KMS-11 (cell line): ENCODE results near the gene TMEM179.

ENCODE experiments used
- H2AFZ ChIP-seq: fragments of 200-600 bp; sonication (generic); 2 replicates; pipeline ENCODE4 v1.6.1; 2016; ENCODE audit warnings: antibody characterized with exemption, mixed run types, low read depth
- H3K27ac ChIP-seq: fragments of 200-600 bp; sonication (generic); 2 replicates; pipeline ENCODE4 v1.6.1; 2016; ENCODE audit warnings: mild to moderate bottlenecking, mixed run types
- H3K27me3 ChIP-seq: fragments of 200-600 bp; sonication (generic); 2 replicates; pipeline ENCODE4 v1.6.1; 2017; ENCODE audit warnings: mild to moderate bottlenecking, low read depth, mixed run types, moderate library complexity; ENCODE audit not compliant: insufficient read depth
- H3K36me3 ChIP-seq: fragments of 200-600 bp; sonication (generic); 2 replicates; pipeline ENCODE4 v1.6.1; 2017; ENCODE audit warnings: mild to moderate bottlenecking, mixed run types; ENCODE audit not compliant: insufficient read depth
- H3K4me1 ChIP-seq: fragments of 200-600 bp; sonication (generic); 2 replicates; pipeline ENCODE4 v1.6.1; 2016; ENCODE audit warnings: mild to moderate bottlenecking, low read depth, mixed run types; ENCODE audit not compliant: poor library complexity, severe bottlenecking
- H3K4me2 ChIP-seq: fragments of 200-600 bp; sonication (generic); 2 replicates; pipeline ENCODE4 v1.7.0; 2016; ENCODE audit warnings: mild to moderate bottlenecking, mixed run types
- H3K4me3 ChIP-seq: fragments of 200-600 bp; sonication (generic); IDR thresholded peaks from 2 replicates; pipeline ENCODE4 v1.6.1; 2017; ENCODE audit warnings: low read depth, low read length, mixed read lengths; ENCODE audit not compliant: insufficient read depth
- H3K79me2 ChIP-seq: fragments of 200-600 bp; sonication (generic); 2 replicates; pipeline ENCODE4 v1.6.1; 2016; ENCODE audit warnings: low read depth, mixed run types; ENCODE audit not compliant: insufficient read depth
- H3K9ac ChIP-seq: fragments of 200-600 bp; sonication (generic); 2 replicates; pipeline ENCODE4 v1.6.1; 2016; ENCODE audit warnings: mild to moderate bottlenecking, mixed run types
- H4K20me1 ChIP-seq: fragments of 200-600 bp; sonication (generic); 2 replicates; pipeline ENCODE4 v1.6.1; 2016; ENCODE audit warnings: mild to moderate bottlenecking, mixed run types; ENCODE audit not compliant: insufficient read depth
- TF ChIP-seq, protein P1 (sequence below): fragments of 200-600 bp; sonication (generic); conservative IDR thresholded peaks from 2 replicates; pipeline ENCODE4 v1.6.1; 2017; ENCODE audit warnings: low read depth, mild to moderate bottlenecking, antibody characterized with exemption, low read length, moderate library complexity, mixed read lengths

TMEM179 gene

DNA sequence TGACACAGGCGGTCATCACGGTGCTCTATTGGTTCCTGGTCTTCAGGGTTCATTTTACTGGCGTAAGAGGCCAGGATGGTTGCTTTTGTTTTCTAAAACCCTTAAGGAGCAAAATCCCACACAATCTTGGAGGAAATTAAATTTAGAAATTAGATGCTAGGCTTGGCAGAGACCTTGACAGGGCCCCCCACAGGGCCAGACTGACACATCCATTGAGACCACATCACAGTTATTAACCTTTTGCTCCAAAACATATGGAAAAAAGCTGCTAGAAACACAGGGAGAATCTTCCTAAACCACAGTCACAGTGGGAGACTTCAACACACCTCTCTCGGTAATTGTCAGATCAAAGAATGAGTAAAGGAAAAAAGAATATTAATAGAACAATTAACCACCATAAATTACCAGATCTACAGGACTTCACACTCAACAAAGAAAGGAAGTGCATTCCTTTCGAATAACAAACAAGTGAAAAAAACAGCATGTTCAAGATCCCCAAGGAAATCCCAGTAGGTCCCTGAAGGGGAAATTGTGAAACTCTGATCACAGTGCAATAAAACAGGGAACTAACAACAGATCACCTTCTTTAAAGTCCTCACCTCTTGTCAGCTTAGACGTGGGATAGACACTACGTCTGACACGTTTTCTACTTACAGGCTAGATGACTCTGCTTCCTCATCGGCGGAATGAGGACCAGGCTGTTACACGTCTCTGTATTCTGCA lies 40.2 kb upstream of the TMEM179 start:
- no peak overlapping the region for H3K27ac ChIP-seq
- H3K79me2 ChIP-seq, result no peaks in the 10 kb centered on the region
- H3K9ac ChIP-seq, result no peak overlapping the region
- H2AFZ ChIP-seq, result no peak overlapping the region
- H3K4me3 ChIP-seq, result no peak overlapping the region
- no peak overlapping the region for H3K4me2 ChIP-seq
- H4K20me1 ChIP-seq, result no peaks in the 10 kb centered on the region
- peaks cover 42% of the 10 kb centered on the region for H3K27me3 ChIP-seq
- no peaks in the 10 kb centered on the region for H3K36me3 ChIP-seq
- no peaks in the 10 kb centered on the region for H3K4me1 ChIP-seq
- TF ChIP-seq, protein P1, sequence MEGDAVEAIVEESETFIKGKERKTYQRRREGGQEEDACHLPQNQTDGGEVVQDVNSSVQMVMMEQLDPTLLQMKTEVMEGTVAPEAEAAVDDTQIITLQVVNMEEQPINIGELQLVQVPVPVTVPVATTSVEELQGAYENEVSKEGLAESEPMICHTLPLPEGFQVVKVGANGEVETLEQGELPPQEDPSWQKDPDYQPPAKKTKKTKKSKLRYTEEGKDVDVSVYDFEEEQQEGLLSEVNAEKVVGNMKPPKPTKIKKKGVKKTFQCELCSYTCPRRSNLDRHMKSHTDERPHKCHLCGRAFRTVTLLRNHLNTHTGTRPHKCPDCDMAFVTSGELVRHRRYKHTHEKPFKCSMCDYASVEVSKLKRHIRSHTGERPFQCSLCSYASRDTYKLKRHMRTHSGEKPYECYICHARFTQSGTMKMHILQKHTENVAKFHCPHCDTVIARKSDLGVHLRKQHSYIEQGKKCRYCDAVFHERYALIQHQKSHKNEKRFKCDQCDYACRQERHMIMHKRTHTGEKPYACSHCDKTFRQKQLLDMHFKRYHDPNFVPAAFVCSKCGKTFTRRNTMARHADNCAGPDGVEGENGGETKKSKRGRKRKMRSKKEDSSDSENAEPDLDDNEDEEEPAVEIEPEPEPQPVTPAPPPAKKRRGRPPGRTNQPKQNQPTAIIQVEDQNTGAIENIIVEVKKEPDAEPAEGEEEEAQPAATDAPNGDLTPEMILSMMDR, result no peak

DNA sequence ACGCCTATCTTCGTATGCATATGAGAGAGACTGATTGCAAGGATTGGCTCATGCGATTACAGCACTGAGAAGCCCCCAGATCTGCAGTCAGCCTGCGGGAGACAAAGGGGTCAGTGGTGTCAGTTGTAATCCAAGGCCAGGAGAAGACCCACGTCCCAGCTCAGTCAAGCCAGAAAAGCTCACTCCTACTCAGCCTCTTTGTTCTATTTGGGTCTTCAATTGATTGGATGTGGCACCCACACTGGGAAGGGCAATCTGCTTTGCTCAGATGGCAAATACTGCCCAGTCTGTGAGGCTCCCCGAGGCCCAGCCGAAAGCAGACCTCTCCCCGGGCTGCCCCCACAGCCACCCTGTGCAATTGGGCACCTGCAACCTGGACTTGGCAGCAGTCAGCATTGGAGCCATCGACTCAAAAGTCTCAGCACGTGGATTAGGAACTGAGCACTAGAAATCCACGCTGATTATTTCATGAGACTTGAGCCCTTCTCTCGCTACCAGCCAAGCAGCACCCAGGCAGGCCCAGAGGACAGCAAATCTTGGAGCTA lies 39.6 kb upstream of the TMEM179 start:
- Histone ChIP-seq H3K36me3 (no peaks in the 10 kb centered on the region), H3K9ac (no peak overlapping the region), H3K27me3 (peaks cover 43% of the 10 kb centered on the region), H3K4me3 (no peak overlapping the region), H4K20me1 (no peaks in the 10 kb centered on the region), H2AFZ (no peak overlapping the region), H3K4me1 (no peaks in the 10 kb centered on the region), H3K27ac (no peak overlapping the region), H3K79me2 (no peaks in the 10 kb centered on the region), H3K4me2 (no peak overlapping the region)
- TF ChIP-seq, protein P1, result no peak

DNA sequence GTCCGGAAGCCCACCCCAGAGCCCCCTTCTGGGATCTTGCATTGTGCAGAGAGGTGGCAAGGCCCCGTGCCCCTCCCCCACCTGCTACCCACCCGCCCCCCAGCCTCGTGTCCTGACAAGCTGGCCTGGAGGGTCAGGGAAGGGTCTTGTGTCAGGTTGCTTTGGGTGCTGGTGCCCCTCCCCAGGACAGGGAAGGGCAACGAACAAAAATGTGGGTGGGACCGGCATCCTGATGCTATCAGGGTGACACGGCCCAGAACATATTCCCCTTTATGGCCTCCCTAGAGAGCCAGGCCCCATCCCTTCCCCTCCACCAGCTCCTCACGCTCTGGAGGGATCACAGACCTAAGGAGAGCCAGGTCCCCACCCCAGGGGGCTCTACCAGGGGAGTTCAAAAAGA lies 38.7 kb upstream of the TMEM179 start:
- Histone ChIP-seq H3K79me2 (no peaks in the 10 kb centered on the region), H3K4me1 (no peaks in the 10 kb centered on the region), H3K27me3 (peaks cover 38% of the 10 kb centered on the region), H2AFZ (no peak overlapping the region), H3K27ac (no peak overlapping the region), H3K9ac (no peak overlapping the region), H3K4me2 (no peak overlapping the region), H4K20me1 (no peaks in the 10 kb centered on the region), H3K36me3 (no peaks in the 10 kb centered on the region), H3K4me3 (no peak overlapping the region)
- TF ChIP-seq, protein P1, result no peak

DNA sequence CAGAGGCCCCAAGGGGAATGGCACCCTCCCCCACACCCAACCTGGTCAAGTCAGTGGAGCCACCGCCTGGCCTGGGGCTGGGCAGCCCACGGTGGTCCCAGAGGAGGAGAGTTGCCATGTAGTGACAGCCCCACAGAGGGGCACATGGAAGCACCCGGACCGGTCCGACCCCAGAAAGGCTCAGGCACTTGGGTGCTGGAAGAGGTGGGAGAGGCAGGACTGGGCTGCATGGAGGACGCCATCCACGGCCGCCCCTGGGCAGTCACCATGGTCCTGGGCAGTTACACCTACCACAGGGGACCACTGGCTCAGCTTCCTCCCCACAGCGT lies 37.9 kb upstream of the TMEM179 start:
- TF ChIP-seq, protein P1, result no peak
- H4K20me1 ChIP-seq, result no peaks in the 10 kb centered on the region

More for the DNA sequence above, 37.9 kb upstream of the TMEM179 start:
- Histone ChIP-seq H3K4me3 (no peak overlapping the region), H2AFZ (no peak overlapping the region), H3K4me2 (no peak overlapping the region), H3K27ac (no peak overlapping the region), H3K27me3 (peaks cover 41% of the 10 kb centered on the region), H3K36me3 (no peaks in the 10 kb centered on the region), H3K79me2 (no peaks in the 10 kb centered on the region), H3K9ac (no peak overlapping the region), H3K4me1 (no peaks in the 10 kb centered on the region)
